A549 (cell line): ENCODE data around the gene OR52D1.

Experiments
- CTCF ChIP-seq: fragments of >200 bp; sonication (Bioruptor Twin); formaldehyde crosslinking; IDR thresholded peaks from 3 replicates; pipeline ENCODE4 v1.5.1; 2016
- EP300 ChIP-seq, 2 experiments: fragments of >200 bp; sonication (Bioruptor Twin); formaldehyde crosslinking; IDR thresholded peaks; 2 replicates in 1 of 2; 3 replicates in 1 of 2; pipeline ENCODE4 v1.6.1; 2016 to 2017
- RCOR1 ChIP-seq: fragments of 150-350 bp; IDR thresholded peaks from 2 replicates; pipeline ENCODE4 v1.6.1; 2014; ENCODE audit warnings: antibody characterized with exemption, low read length, low read depth

GRCh38 chr11:5514841-5515240 is 26.4 kb downstream of the OR52D1 start:
- no peak for TF ChIP-seq CTCF
- TF ChIP-seq EP300 (IDR thresholded peaks at IDR 0.05) = no peak
- TF ChIP-seq RCOR1 = no peak
